Fibroblast of mammary gland (primary cell): ENCODE results near the gene ASIP.
A peak's percentile ranks its signal among the peaks of the same experiment; 100 is the strongest.
"Not testable (repeated sequence)": the region's sequence is repeated elsewhere in the genome, so short reads cannot be mapped to it uniquely, and the experiment has no call there.

Experiments used
- DNase-seq: peaks from one replicate; pipeline ENCODE4 v3.0.0-alpha.2; 2010; ENCODE audit warnings: low read depth
- H3K4me3 ChIP-seq: 2 replicates; pipeline ENCODE4 v1.5.1; 2011; ENCODE audit warnings: low read depth, mild to moderate bottlenecking, low read length, moderate library complexity; ENCODE audit not compliant: control insufficient read depth
- CTCF ChIP-seq: conservative IDR thresholded peaks from 2 replicates; pipeline ENCODE4 v1.5.1; 2011; ENCODE audit warnings: low read depth, low read length, inconsistent platforms; ENCODE audit not compliant: control insufficient read depth, insufficient read depth

The ASIP gene

GRCh38 chr20:34242879-34243278 is 1.7 kb downstream of the ASIP start:
- TF ChIP-seq CTCF: no peak
- no peak for DNase-seq
- no peak overlapping the region for H3K4me3 ChIP-seq

- no peak for TF ChIP-seq CTCF
- H3K4me3 ChIP-seq: no peak overlapping the region
- no peak for DNase-seq
These were observed 2.2 kb downstream of the ASIP start for GRCh38 chr20:34243377-34243776.

- no peak for TF ChIP-seq CTCF
- DNase-seq: no peak
- no peak overlapping the region for H3K4me3 ChIP-seq
These were observed 5.0 kb downstream of the ASIP start for GRCh38 chr20:34246126-34246626.

GRCh38 chr20:34249291-34249690 is 8.1 kb downstream of the ASIP start:
- DNase-seq: peak; percentile 56
- no peak overlapping the region for H3K4me3 ChIP-seq
- no peak for TF ChIP-seq CTCF

- no peak for DNase-seq
- no peak overlapping the region for H3K4me3 ChIP-seq
- TF ChIP-seq CTCF: no peak
These were observed 8.8 kb downstream of the ASIP start for GRCh38 chr20:34250005-34250404.

GRCh38 chr20:34251619-34252018 is 10.4 kb downstream of the ASIP start:
- no peak for TF ChIP-seq CTCF
- no peak overlapping the region for H3K4me3 ChIP-seq
- DNase-seq: no peak

- DNase-seq: not testable (repeated sequence)
These were observed 11.3 kb downstream of the ASIP start for GRCh38 chr20:34252431-34253086.

More at GRCh38 chr20:34252431-34253086, 11.3 kb downstream of the ASIP start:
- H3K4me3 ChIP-seq: not testable (repeated sequence)
